BE2C (cell line): ENCODE data around the gene STYX.
"Not testable (repeated sequence)": the region's sequence is repeated elsewhere in the genome, so short reads cannot be mapped to it uniquely, and the experiment has no call there.

ENCODE experiments used
- DNase-seq: peaks from one replicate; pipeline ENCODE4 v3.0.0-alpha.2; 2020
- H3K27me3 ChIP-seq: fragments of 250-450 bp; sonication (Bioruptor Pico); 2 replicates; pipeline ENCODE4 v1.5.1; 2020; ENCODE audit warnings: mild to moderate bottlenecking
- H3K36me3 ChIP-seq: fragments of 250-450 bp; sonication (Bioruptor Pico); 2 replicates; pipeline ENCODE4 v1.5.1; 2020; ENCODE audit warnings: mild to moderate bottlenecking
- H3K4me1 ChIP-seq: fragments of 250-450 bp; sonication (Bioruptor Pico); 2 replicates; pipeline ENCODE4 v1.5.1; 2020
- H3K4me3 ChIP-seq: 2 replicates; pipeline ENCODE4 v1.5.1; 2011; ENCODE audit warnings: low read depth, low read length
- H3K9me3 ChIP-seq: fragments of 250-450 bp; sonication (Bioruptor Pico); 2 replicates; pipeline ENCODE4 v1.5.1; 2020
- CTCF ChIP-seq: IDR thresholded peaks from 2 replicates; pipeline ENCODE4 v1.5.1; 2012; ENCODE audit warnings: mild to moderate bottlenecking, low read depth, low read length

The STYX gene

GRCh38 chr14:52759145-52759544, 29.2 kb downstream of the STYX start:
- no peak overlapping the region for H3K4me3 ChIP-seq
- no peak for DNase-seq
- H3K27me3 ChIP-seq: no peaks in the 10 kb centered on the region
- no peaks in the 10 kb centered on the region; the same call in 1 of the 2 replicates for H3K4me1 ChIP-seq
- no peaks in the 10 kb centered on the region for H3K36me3 ChIP-seq
- H3K9me3 ChIP-seq: no peaks in the 10 kb centered on the region
- TF ChIP-seq CTCF: no peak

GRCh38 chr14:52762923-52763322, 33.0 kb downstream of the STYX start:
- H3K9me3 ChIP-seq, DNase-seq, H3K36me3 ChIP-seq, H3K4me1 ChIP-seq, H3K27me3 ChIP-seq, H3K4me3 ChIP-seq: not testable (repeated sequence)

GRCh38 chr14:52767058-52767833, 37.3 kb downstream of the STYX start:
- H3K9me3 ChIP-seq: no peaks in the 10 kb centered on the region
- DNase-seq: no peak
- no peaks in the 10 kb centered on the region; the same call in 1 of the 2 replicates for H3K4me1 ChIP-seq
- no peak for TF ChIP-seq CTCF
- H3K36me3 ChIP-seq: no peaks in the 10 kb centered on the region
- no peak overlapping the region for H3K4me3 ChIP-seq
- no peaks in the 10 kb centered on the region for H3K27me3 ChIP-seq

GRCh38 chr14:52769887-52770286, 39.9 kb downstream of the STYX start:
- no peak for TF ChIP-seq CTCF
- Histone ChIP-seq H3K36me3 (no peaks in the 10 kb centered on the region; the same call in 1 of the 2 replicates), H3K4me3 (no peak overlapping the region), H3K4me1 (no peaks in the 10 kb centered on the region; the same call in 1 of the 2 replicates), H3K9me3 (no peaks in the 10 kb centered on the region), H3K27me3 (no peaks in the 10 kb centered on the region)
- no peak for DNase-seq

- no peaks in the 10 kb centered on the region for H3K27me3 ChIP-seq
- DNase-seq: no peak
- no peak overlapping the region for H3K4me3 ChIP-seq
- no peaks in the 10 kb centered on the region for H3K9me3 ChIP-seq
- peaks cover 2% of the 10 kb centered on the region for H3K4me1 ChIP-seq
- peak; percentile 23; the same call in 1 of the 2 replicates for TF ChIP-seq CTCF
- peaks cover 42% of the 10 kb centered on the region for H3K36me3 ChIP-seq
These were observed 46.9 kb downstream of the STYX start for GRCh38 chr14:52776816-52777215.

GRCh38 chr14:52778702-52779101, 48.7 kb downstream of the STYX start:
- Histone ChIP-seq H3K4me3 (no peak overlapping the region), H3K27me3 (no peaks in the 10 kb centered on the region), H3K36me3 (peaks cover 58% of the 10 kb centered on the region), H3K9me3 (no peaks in the 10 kb centered on the region), H3K4me1 (peaks cover 8% of the 10 kb centered on the region)
- DNase-seq: no peak
- TF ChIP-seq CTCF: no peak
